HG02870 (cell line): ENCODE data around the gene GLT6D1.

Experiments used
- ATAC-seq: cut with Tn5 transposase; IDR thresholded peaks from one replicate; pipeline ENCODE4 v1.9.1; 2021; ENCODE audit warnings: mild to moderate bottlenecking, moderate library complexity; ENCODE audit not compliant: unreplicated experiment

Gene GLT6D1

DNA sequence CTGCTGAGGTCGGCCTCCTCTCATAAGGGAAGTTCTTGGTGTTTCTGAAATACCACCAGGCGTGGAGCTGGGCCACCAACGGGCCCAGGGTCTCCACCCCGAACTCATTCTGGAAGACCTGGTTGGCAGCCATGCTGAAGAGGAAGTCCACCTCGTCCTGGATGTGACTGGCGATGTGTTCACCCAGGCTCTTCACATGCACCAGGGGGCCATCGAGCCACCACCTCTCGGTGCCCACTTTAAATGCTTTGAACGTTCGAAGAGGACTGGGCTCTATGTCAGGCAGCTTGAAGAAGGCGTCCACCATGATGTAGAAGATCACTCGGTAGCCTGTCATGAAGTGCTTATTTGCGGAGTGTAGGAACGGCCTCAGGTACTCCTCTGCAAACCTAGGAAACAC is 15.1 kb downstream of the GLT6D1 start:
- no peak for ATAC-seq

DNA sequence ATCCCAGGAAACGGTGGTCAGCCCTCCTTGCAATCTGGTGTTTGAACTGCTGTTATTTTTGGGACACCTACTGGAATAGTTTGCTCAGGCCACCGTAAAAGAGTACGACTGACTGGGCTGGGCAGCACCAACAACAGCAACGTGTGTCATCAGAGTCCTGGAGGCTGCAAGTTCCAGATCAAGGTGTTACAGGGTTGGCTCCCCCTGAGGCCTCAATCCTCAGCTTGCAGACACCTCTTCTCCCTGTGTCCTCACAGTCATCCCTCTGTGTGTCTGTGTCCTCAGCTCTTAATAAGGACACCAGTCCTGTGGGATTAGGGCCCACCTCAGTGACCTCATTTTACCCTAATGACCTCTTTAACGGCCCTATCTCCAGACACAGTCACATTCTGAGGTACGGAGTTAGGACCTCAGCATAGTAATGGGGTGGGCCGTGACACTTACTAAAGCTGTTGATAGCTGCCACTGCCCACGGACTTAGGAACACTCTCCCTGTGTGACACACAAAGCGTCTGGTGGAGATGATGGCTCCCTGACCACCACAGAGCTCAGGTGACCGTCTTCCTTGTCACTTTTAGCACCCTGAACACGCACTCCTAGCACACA is 16.8 kb downstream of the GLT6D1 start:
- no peak for ATAC-seq

DNA sequence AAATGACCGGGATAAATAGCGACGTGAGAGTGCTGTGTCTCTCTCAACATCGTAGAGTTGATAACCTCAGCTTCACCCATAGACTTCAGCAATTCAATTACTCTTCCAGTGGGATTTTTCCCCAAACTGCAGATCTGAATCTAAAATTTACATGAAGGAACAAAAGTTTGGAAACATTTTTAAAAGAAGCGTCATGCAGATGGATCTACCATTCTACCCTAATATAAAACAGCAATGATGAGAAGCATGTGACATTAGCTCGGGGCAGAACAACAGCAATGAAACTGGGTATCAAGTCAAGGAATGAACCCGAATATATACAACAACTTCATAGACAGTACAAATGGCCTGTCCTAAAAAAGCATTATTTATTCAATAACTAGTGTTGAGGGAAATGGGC is 18.8 kb downstream of the GLT6D1 start:
- ATAC-seq, result no peak

DNA sequence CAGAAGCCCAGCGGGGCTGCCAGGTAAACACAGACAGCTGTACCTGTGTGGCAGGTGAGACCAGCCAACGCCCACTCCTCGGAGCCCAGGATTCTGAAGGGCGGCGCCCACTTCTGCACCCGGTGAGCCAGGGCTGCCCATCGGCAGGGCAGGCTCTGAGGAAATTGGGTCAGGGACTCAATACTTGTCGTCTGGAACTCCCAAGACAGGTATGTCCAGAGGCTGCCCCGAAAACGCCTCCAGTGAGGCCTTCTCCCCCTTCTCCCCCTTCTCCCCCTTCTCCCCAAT is 19.8 kb downstream of the GLT6D1 start:
- ATAC-seq, result no peak

DNA sequence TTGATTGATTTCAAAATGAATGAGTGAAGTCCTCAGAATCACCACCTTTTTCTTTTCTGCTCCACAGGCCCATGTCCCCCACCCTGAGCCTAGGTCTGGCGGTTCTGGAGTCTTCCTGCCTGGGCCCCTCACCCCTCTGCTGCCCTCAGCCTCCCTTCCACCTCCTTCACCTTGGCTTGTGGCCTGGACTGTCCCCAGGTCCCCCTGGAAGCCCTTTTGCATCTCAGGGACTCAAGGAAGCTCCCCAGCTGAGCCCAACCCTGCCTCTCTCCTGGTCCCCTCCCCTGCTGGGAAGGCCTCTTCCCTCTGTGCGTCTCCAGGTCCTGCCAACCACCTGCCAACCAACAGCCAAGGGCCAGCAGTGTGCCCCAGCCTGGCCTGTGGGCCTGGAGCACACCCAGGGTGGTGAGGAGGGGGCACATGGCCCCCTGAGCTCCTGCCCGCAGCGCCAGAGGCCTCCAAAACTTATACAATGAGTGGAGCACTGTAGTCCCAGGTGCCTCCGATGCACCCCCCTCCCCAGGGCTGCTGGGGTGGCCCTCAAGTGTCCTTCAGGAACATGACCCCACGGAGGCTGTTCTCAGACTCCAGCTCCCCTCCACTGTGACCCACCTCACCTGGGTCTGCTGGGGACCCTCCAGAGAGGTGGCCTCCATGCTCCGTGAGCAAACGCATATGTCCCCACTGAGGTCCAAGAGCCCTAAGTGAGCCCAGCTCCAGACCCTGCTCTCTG is 20.3 kb downstream of the GLT6D1 start:
- ATAC-seq, result no peak

DNA sequence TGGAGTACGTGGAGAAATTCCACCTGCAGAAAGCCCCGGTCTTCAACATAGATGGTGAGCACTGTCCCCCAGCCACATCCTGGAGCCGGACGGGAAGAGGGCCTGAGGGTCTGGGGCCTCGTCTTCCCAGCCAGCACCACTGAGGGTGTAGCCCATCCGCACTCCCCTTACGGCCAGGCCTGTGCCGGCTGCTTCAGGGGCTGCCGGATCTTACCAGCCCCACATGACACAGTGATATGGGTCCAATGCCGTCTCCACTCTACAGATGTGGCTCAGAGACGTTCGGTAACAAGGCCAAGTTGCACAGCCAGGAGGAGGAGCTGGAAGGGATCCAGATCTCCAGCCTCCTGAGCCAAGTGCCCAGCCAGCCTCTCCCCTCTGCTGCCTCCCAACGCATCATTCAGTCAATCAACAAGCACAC is 21.3 kb downstream of the GLT6D1 start:
- ATAC-seq, result no peak

DNA sequence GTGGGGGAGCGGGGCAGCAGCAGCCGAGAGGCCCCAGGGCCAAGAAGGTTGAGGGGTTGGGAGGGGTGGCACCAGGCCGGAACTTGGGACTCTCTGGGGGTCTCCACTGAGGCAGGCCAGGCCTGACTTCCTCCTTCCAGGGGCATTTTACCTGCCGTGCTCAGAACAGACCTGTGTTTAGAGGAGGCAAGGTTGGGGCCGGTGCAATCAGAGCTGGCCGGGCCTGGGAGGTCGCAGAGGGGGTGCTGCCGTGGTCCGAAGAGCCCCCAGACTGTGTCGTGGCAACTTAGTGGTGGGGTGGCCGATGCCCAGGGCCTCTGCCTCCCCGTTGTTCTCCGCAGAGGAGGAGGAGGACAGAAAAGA is 21.8 kb downstream of the GLT6D1 start:
- ATAC-seq, result no peak

DNA sequence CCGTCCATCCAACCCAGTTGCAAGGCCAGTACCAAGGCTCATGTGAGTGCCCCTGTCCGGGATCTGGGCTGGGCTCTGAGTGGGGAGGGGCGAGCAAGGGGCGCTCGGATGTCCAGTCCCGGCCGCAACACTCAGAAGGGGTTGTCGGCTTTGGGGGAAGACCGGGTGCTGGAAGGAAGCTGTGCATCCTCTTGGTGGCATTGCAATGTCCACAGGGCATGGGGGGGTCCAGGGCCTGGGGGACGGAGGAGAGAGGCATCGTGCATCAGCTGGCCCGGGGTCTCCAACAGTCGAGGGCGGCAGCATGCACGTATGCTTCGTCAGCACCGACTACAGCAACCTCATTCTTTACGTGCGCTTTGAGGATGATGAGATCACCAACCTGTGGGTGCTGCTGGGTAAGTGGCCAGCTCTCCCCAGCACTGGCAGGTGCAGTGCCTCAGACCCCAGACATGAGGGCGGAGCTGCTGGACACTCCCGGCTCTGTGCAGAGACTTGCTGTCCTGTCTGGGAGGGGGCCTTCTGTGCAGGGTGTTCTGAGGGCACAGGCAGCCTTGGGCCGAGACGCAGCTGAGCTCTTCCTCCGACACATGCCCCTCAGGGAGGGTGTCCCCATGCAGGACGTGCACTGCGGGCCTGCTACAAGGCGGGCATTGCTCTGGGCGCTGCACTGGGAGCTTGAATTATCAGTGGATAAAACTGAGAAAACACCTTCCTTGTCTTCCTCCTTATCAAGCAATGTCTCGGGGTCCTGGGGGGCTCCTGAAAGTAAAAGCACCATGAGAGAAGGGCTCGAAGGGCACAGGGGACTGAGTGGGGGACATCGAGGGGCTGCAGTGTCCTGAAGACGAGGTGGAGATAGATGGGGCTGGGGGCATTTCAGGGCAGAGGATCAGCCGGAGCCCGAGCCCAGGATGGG is 22.5 kb downstream of the GLT6D1 start:
- ATAC-seq, result no peak

DNA sequence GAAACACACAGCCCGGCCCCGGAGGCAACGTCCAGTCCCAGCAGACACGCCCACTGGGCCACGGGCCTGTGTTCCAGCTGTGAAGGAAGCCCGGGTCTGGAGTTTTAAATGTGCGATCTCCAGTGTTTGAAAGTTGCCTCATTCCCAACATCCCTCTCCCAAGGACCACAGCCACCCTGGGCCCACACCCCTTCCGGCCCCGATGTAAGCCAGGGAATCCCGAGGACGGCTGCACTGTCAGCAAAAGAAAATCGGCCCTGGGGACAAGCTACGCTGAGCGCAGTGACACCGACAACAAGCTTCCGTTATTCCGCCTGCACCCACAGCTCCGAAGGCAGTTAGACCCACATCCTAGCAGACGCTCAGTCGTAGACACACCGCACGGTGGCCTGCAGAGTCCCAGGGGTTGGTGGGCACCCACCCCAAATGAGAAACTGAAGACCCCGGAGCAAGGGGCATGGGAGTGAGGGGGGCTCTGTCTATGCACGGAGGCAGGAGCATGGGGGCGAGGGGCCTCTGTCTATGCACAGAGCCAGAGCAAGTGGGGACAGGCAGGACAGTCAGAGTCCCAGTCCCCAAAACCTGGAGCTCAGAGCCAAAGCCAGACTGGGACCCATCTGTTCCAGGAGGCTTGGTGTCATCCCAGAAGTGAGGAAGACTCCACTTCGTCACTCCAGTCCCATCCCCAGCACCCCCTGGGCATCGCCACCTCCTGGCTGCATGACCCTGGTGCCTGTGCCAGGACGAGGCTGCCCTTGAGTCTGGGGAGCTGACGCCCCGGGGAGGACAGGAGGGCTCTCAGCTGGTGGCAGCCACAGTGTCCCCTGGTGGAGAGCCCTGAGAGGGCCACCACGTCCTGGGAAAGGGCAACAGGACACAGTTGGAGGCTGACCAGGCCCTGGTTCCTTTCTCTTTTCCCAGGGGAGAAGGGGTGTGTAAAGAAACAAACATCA is 23.4 kb downstream of the GLT6D1 start:
- ATAC-seq, result no peak

DNA sequence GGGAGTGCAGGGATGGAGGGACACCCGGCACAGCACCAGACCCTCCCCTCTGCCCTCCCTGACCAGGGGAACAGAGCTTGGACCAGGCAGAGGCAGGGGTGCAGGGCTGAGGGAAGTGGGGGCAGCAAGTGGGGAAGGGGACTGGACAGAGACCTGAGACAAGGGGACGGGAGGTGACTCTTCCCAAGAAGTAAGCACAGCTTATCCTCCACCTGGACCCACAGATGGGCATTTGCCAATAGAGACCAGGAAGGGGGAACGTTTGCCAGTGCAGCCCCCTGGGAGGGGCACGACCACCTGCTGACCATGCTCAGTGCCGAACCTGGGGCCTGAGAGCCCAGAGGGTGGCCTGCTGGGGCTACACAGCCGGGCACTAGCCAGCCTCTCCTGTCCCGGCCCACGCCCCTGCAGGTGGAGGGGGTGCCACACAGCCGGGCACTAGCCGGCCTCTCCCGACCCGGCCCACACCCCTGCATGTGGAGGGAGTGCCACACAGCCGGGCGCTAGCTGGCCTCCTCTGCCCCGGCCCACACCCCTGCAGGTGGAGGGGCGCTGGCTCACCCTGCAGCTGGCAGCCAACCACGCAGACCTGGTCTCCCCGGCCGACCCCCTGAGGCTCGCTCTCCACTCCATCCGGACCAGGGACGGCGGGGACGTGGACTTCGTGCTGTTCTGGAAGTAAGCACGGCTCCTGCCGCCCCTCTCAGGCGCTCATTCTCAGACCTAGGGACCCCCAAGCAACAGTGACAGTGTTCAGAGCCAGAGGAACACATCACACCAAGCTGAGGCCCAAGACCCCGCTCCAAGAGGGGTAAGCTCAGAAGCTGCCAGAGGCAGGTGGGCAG is 24.3 kb downstream of the GLT6D1 start:
- no peak for ATAC-seq

DNA sequence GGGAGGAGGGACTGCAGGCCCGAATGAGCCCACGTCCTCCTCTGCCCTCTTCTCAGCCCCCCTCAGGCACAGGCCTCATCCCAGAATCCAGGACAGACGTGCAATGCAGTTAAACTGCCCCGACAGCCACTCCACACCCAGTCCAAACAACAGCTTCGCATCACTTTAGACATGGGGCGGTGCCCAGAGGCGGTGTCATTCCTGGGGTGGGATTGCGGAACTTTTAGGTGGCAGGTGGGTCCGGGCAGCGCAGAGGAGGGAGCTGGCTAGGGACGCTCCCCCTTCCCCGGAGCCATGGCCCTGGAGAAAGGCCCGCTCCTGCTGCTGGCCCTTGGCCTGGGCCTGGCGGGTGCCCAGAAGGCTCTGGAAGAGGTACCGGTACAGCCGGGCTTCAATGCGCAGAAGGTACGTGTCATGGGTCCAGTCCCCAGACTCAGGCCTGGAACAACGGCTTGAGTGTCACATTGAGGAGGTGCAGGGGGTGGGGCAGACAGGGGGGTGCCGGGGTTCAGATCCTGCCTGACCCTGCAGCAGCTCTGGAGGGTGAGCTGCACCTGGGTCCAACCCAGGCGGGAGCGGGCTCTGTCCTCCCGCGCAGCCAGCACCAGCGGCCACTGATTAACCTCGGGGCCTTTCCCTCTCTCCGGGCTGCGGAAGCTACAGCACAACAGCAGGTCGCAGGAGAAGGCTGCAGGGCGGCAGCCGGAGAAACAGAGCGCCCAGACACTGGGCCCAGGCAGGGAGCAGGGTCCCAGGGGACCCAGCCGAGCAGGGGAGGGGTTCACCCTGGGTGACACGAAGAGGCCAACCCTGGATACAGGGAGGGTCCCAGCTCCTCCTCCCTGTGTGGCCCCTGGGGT is 25.2 kb downstream of the GLT6D1 start:
- ATAC-seq, result no peak

DNA sequence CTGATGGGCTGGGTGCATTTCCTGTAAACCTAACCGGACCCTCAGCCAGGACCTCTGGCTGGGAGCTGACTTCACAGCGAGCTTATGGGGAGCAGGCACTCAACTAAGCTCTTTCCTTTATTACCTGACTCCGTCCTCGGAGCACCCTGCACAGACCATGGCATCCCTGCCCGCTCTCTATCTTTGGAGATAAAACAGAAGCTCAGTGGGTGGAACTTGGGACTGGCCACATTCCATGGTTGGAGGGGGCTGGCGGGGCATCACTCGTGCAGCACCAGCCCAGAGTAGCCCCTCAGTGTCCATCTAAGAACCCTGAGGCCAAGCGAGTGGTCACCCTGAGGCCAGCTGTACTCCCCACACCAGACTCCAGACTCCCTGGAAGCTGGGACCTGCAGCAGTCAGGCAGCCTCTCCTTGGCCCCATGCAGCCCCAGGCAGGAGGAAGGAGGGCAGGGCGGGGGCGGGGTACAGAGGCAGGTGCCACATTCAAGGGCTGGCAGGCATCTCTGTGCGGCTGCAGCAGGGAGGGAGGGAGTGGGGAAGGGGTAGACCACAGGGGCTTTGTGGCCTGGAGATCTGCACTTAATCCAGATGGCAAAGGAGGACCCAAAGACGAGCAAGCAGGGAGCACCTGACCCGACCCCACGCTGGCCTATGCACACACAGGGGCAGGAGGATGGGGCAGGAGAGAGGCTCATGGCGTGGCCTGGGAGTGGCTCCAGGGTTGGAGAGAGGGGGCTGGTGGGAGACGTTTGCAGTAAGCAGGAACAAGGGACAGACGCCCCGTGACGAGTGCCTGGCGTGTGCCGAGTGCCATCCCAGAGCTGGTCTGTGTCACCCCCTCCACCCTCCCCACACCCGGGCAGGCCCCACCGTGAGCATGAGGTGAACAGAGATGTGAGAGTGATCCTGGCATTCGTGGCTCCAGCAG is 26.1 kb downstream of the GLT6D1 start:
- no peak for ATAC-seq

DNA sequence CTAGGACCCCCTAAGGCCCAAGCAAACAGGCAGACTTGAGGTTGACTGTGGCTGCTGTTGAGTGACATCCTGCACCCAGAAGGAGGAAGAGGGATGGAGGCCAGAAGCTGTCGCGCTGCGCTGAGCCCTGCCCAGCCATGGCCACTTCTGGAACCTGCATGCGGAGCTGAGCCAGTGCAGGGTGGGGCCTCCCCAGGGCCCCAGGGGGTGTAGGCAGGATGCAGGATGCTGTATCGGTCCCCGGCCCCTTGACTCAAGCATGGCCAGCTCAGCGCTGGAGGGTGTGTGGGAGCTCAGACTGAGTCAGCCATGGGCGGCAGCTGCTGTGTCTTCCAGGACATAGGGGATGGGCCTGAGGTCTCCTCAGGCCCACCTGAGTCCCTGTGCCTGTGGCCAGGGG is 26.9 kb downstream of the GLT6D1 start:
- ATAC-seq, result no peak

DNA sequence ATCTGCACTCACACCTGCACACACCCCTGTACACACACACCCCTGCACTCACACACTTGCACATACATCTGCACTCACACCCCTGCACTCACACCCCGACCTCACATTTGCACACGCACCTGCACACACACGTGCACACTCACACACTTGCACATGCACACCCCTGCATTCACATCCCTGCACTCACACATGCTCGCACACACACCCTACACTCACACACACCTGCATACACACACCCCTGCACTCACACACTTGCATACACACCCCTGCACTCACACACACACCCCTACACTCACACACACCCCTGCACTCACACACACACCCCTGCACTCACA is 27.5 kb downstream of the GLT6D1 start:
- no peak for ATAC-seq

DNA sequence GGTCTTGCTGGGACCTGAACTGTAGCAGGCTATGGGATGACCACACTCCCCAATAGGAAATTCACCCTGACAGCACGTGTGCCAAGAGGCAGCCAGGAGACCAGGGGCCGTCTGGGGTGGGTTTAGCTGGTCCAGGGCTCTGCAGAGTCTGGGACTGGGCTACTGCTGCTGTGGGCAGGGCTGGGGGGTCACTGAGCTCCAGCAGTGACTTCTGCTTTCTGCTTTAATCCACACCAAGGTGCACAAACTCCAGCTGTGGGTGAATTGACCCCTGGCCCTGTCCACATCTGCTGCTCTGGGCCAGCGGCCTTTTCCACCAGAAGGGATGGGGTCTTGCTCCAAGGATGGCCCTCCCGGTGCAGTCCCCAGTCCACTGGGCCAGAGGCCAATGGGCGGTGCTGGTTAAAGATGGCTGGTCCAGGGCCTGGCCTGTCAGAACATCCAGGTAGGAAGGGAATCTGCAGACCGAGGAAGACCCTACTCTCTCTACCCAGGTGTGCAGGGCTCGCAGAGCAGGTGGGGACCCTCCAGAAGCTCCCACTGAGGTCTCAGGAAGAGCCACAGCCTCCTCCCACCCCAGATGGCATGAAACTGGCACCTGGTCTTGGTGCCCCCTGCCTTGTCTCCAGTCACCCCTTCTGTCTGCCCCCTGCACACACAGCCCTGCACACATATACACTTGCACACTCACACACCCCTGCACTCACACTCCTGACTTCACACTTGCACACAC is 28.0 kb downstream of the GLT6D1 start:
- no peak for ATAC-seq

DNA sequence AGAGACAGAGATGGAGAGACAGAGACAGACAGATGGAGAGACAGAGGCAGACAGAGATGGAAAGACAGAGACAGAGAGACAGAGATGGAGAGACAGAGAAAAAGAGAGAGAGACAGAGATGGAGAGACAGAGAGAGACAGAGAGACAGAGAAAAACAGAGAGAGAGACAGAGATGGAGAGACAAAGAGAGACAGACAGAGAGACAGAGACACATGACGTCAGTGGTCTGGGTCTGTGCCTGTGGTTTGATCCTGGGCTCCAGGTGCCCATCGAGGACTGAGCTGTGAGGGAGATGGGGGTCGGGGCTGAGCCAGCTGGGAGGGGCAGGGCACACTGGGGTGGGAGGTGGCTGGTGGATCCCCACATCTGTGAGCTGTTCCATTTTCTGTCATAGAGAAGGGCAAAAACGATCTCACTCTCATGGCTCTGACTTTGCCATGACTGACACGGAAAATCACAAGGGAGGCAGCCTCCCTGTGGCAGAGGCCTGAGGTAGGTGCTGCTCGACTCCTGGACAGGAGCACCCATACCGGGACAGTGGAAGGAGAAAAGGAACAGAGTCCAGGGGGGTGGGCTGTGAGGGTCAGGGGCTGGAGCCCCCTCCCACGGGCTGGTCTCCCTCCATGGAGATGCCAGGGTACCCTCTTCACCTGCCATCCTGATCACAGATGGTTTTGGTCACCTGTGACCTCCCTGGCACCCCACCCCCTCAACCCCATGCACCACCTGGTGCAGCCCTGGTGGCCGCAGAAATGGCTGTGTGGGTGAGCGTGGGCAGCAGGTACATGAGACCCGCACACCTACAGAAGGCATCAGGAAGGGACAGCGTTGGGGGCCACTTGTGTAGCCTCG is 28.8 kb downstream of the GLT6D1 start:
- ATAC-seq, result no peak
